ENCODE results near the gene TIAL1.
A peak's percentile ranks its signal among the peaks of the same experiment; 100 is the strongest.

Gene TIAL1, protein sequence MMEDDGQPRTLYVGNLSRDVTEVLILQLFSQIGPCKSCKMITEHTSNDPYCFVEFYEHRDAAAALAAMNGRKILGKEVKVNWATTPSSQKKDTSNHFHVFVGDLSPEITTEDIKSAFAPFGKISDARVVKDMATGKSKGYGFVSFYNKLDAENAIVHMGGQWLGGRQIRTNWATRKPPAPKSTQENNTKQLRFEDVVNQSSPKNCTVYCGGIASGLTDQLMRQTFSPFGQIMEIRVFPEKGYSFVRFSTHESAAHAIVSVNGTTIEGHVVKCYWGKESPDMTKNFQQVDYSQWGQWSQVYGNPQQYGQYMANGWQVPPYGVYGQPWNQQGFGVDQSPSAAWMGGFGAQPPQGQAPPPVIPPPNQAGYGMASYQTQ

DNA sequence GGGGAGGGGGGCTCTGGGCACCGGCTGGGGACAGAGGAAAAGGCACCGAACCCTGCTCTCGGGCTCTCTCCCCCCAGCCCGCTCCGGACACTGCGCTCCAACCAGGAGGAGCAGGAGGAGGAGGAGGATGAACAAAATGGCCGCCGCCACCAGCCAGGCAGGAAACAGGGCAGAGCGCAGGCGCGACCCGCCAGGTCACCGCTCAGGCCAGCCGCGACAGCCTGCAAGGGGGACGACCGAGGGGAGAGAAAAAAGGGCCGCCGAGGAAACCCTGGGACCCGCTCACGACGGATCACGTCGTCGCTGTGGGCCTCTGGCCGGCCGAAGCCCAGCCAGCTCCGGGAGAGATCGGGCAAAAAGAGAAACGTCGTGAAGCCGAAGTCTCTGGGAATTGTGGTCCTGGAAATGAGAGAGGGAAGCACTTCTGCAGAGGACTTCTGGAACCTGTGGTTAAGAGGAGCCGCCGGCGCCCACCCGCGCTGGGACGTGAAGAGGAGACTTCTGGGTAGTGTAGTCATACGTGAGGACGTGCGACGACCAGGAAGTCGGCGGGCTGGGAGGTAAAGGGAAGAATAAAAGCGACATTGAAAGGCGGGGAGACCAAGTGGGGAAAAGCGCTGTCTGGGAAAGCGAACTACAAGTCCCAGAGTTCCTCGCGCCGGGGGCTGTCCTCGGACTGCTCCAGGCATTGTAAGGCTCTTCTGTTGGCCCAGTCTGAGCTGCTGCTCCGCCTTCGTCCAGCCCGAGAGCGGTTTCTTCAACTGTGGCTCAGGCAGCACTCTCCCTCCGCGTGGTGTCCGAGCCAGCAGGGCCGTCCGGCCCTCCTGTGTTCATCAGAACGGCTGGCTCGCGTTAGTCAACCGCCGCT, at the start of gene TIAL1:
Gene TIAL1 (minus strand): TSS at position 428 of the 868 bp plus-strand sequence. CDS start 499 bp downstream, outside the sequence.
- TF ChIP-seq CTCF (IDR thresholded peaks at IDR 0.05; ENCODE audit: insufficient read depth, low read depth, low read length, missing control alignments) = no peak
- peak within 1 kb of the TSS; percentile 98 for H3K4me3 ChIP-seq (ENCODE audit: low read length)
- DNase-seq (ENCODE audit: low read depth) = peak; percentile 100

- no peak for TF ChIP-seq CTCF (IDR thresholded peaks at IDR 0.05; ENCODE audit: insufficient read depth, low read depth, low read length, missing control alignments)
- no peak overlapping the region for H3K4me3 ChIP-seq (ENCODE audit: low read length)
- no peak for DNase-seq (ENCODE audit: low read depth)
Observed at GRCh38 chr10:119644994-119645393, 48.2 kb upstream of the TIAL1 start.

DNA sequence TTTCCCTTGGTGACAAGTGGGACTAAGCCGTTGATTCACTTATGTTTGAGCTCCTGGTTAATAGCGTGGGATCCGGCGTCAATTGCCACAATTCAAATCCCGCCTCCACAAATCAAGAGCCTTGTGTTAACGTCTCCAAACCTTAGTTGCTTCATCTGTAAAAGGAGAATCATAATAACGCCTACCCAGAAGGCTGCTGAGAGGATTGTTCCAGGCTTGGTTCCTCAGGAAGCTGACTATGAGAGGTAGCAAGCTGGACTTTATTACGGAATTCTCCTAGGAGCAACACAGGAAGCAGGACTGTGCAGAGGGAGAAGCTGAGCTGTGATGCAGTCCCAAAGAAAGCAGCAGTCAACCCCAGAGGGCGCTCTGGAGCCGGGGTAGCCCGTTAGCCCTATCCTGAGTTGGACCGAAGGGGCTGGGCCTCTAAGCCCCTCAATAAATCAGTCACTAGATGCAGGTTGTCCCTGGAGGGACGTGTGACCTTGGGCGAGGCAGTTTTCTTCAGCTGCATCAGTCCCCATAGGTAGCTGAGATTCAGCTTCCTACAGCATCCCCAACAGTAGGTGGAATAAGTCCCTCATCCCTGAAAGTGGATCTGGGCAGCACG, 47.5 kb upstream of the TIAL1 start:
- H3K4me3 ChIP-seq (ENCODE audit: low read length) = no peak overlapping the region
- TF ChIP-seq CTCF (IDR thresholded peaks at IDR 0.05; ENCODE audit: insufficient read depth, low read depth, low read length, missing control alignments) = no peak

DNA sequence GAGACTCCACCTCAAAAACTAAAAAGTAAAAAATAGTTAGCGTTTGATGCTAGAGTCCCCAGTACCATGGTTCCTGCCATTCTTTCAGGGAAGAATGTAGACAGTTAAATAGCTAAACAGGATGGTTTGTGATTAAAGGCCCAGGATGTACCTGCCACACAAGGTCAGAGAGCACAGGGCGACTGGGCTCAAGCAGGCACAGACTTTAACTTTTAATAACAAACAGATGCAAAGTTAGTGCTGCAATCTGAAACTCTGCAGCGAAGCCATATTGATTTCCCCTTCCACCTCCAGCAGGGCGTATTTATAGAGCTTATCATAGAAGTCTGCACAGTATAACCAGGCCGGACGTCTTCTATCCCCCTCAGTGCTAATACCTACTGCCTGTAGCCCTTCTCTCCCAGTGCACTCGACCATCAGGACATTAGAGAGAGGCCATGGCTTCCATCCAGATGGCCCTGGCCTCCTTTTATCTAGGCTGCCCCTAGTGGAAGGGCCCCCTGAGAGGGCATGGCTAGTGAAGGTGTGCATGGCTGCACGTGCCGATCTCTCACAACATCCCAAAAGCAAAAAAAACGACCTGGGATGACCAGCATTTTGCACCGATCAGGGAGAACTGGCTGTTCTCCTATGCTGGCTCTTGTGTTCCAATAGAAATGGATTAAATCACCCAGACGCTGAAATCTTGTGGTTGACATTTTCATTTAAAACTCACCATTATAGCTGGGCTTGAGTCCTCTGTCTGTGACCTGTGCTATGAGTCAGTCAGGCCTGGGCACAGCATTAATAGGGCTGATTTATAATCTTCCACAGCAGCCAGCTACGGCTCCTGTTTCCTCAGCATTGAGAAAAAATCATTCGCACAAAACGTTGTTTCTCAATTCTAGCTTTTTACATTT, 46.8 kb upstream of the TIAL1 start:
- TF ChIP-seq CTCF (IDR thresholded peaks at IDR 0.05; ENCODE audit: insufficient read depth, low read depth, low read length, missing control alignments) = no peak
- no peak overlapping the region for H3K4me3 ChIP-seq (ENCODE audit: low read length)
- DNase-seq (ENCODE audit: low read depth) = no peak

More for the DNA sequence above, 47.5 kb upstream of the TIAL1 start:
- no peak for DNase-seq (ENCODE audit: low read depth)

DNA sequence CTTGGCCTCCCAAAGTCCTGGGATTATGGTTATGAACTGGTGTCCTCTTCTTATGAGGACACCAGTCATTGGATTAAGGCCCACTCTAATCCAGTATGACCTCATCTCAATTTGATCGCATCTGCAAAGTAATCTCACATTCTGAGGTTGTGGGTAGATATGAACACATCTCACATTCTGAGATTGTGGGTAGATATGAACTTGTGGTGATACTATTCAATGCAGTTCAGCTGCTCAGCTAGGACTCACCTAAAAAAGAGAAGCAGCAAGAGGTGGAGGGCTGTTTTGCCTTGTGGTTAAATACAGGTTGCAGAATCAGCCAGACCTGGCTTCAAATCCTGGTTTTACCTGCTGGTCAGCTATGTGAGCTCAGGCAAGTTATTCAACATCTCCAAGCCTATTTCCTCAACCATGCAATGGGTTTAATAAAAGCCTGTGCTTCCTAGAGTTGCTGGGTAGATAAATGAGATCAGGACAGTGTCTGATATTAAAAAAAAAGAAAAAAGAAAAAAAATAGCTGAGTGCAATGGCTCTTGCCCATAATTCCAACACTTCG, 45.9 kb upstream of the TIAL1 start:
- no peak overlapping the region for H3K4me3 ChIP-seq (ENCODE audit: low read length)
- no peak for TF ChIP-seq CTCF (IDR thresholded peaks at IDR 0.05; ENCODE audit: insufficient read depth, low read depth, low read length, missing control alignments)
- peak; percentile 39 for DNase-seq (ENCODE audit: low read depth)
